ENCODE results near the gene ADAT1. TPM values are rescaled to one million over a fixed set of nuclear protein-coding genes. Genes with fewer than 3 reads are reported as not detected.

The ADAT1 gene
- total and polyA plus RNA-seq, 10 of the 15 experiments (the other 5 are each of a cell fraction or from before 2014, with no cell fraction given) = 26.2 to 77.4 (median 55.8) TPM

DNA sequence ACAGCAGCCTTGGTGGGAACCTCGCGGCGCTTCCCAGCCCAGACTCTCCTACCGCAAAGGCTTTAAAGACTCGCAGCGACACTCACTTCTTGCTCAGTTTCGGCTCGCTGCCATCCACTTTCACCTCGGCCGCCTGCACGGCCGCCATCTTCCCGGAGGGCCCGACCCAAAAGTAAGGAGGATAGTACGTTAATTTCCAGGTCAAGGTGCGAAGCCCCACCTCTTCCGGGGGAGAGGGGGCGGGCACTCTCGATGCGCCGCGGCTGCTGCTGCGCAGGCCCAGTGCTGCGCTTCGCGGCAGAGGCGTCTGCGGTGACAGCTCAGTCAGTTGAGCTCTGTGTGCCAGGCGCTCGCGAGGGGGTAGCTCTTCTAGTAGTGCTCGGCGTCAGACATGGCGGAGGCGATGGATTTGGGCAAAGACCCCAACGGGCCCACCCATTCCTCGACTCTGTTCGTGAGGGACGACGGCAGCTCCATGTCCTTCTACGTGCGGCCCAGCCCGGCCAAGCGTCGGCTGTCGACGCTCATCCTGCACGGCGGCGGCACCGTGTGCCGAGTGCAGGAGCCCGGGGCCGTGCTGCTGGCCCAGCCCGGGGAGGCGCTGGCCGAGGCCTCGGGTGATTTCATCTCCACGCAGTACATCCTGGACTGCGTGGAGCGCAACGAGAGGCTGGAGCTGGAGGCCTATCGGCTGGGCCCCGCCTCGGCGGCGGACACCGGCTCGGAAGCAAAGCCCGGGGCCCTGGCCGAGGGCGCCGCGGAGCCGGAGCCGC, 24.6 kb upstream of the ADAT1 start, which contains the start of the genes KARS1 and TERF2IP (continued):
- TF ChIP-seq ZNF274 (IDR thresholded peaks at IDR 0.05; ENCODE audit: insufficient read depth, insufficient read length) = no peak
- TF ChIP-seq, protein P1, sequence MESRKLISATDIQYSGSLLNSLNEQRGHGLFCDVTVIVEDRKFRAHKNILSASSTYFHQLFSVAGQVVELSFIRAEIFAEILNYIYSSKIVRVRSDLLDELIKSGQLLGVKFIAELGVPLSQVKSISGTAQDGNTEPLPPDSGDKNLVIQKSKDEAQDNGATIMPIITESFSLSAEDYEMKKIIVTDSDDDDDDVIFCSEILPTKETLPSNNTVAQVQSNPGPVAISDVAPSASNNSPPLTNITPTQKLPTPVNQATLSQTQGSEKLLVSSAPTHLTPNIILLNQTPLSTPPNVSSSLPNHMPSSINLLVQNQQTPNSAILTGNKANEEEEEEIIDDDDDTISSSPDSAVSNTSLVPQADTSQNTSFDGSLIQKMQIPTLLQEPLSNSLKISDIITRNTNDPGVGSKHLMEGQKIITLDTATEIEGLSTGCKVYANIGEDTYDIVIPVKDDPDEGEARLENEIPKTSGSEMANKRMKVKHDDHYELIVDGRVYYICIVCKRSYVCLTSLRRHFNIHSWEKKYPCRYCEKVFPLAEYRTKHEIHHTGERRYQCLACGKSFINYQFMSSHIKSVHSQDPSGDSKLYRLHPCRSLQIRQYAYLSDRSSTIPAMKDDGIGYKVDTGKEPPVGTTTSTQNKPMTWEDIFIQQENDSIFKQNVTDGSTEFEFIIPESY (IDR thresholded peaks at IDR 0.05) = no peak
- TF ChIP-seq ZSCAN29 (IDR thresholded peaks at IDR 0.05) = no peak
- no peak for TF ChIP-seq HDGF (IDR thresholded peaks at IDR 0.05)
- no peak for TF ChIP-seq PAX5 (IDR thresholded peaks at IDR 0.05; ENCODE audit: borderline replicate concordance, low read depth, low read length)
- TF ChIP-seq EED (IDR thresholded peaks at IDR 0.05; ENCODE audit: low read depth) = no peak
- TF ChIP-seq POU2F2 (IDR thresholded peaks at IDR 0.05; ENCODE audit: borderline replicate concordance, low read depth, low read length) = peak; percentile 89; the same call in 2 of the 3 replicates
- peak; percentile 78 for TF ChIP-seq RUNX3 (IDR thresholded peaks at IDR 0.05; ENCODE audit: low read length)
- TF ChIP-seq MEF2A (IDR thresholded peaks at IDR 0.05; ENCODE audit: insufficient read depth, low read depth, low read length) = 0 out of 2 replicates have a peak, but pooled peaks have one; percentile 4
- TF ChIP-seq FOXK2 (IDR thresholded peaks at IDR 0.05) = no peak
- no peak for TF ChIP-seq SUZ12 (IDR thresholded peaks at IDR 0.05; ENCODE audit: unreplicated experiment)
- TF ChIP-seq, protein P2, sequence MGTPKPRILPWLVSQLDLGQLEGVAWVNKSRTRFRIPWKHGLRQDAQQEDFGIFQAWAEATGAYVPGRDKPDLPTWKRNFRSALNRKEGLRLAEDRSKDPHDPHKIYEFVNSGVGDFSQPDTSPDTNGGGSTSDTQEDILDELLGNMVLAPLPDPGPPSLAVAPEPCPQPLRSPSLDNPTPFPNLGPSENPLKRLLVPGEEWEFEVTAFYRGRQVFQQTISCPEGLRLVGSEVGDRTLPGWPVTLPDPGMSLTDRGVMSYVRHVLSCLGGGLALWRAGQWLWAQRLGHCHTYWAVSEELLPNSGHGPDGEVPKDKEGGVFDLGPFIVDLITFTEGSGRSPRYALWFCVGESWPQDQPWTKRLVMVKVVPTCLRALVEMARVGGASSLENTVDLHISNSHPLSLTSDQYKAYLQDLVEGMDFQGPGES (IDR thresholded peaks at IDR 0.05) = no peak
- TF ChIP-seq RELA (IDR thresholded peaks at IDR 0.05; ENCODE audit: borderline replicate concordance, partially characterized antibody) = no peak
- TF ChIP-seq BRCA1 (IDR thresholded peaks at IDR 0.05; ENCODE audit: low read depth, low read length) = no peak
- peak; percentile 68 for TF ChIP-seq HCFC1 (IDR thresholded peaks at IDR 0.05; ENCODE audit: low read length)
- no peak for TF ChIP-seq ZBTB4 (CRISPR knock-in tag; IDR thresholded peaks at IDR 0.05)
- no peak for TF ChIP-seq STAT1 (conservative IDR thresholded peaks at IDR 0.05)
- TF ChIP-seq NFIC (IDR thresholded peaks at IDR 0.05; ENCODE audit: low read depth, low read length) = no peak
- TF ChIP-seq ZNF622 (IDR thresholded peaks at IDR 0.05) = no peak
- TF ChIP-seq RAD21 (IDR thresholded peaks at IDR 0.05; ENCODE audit: insufficient read depth, low read depth, low read length) = no peak
- TF ChIP-seq EGR1 (IDR thresholded peaks at IDR 0.05; ENCODE audit: borderline replicate concordance in 1 of 2, low read depth in 2 of 2, low read length in 2 of 2) = peak in 1 of 2 experiments; percentile 66; a peak in 1 of 3 replicates
- no peak for TF ChIP-seq SREBF2 (IDR thresholded peaks at IDR 0.05; ENCODE audit: low read length)
- no peak for TF ChIP-seq NR2C2 (IDR thresholded peaks at IDR 0.05; ENCODE audit: borderline replicate concordance, control insufficient read depth, insufficient read length, low read depth)
- peak; percentile 40; the same call in 1 of the 2 replicates for TF ChIP-seq BACH1 (IDR thresholded peaks at IDR 0.05; ENCODE audit: borderline replicate concordance)
- TF ChIP-seq BHLHE40 (IDR thresholded peaks at IDR 0.05; ENCODE audit: borderline replicate concordance in 1 of 2, low read depth in 2 of 2, low read length in 1 of 2) = 0 out of 4 replicates have a peak, but pooled peaks of 1 of the 2 experiments have one; percentile 3
- peak; percentile 83 for TF ChIP-seq MYC (IDR thresholded peaks at IDR 0.05; ENCODE audit: insufficient read depth, insufficient read length, insufficient replicate concordance, low read length, severe bottlenecking)

Data from GM12878 (cell line).